ENCODE data around the gene NAV3.

The NAV3 gene

DNA sequence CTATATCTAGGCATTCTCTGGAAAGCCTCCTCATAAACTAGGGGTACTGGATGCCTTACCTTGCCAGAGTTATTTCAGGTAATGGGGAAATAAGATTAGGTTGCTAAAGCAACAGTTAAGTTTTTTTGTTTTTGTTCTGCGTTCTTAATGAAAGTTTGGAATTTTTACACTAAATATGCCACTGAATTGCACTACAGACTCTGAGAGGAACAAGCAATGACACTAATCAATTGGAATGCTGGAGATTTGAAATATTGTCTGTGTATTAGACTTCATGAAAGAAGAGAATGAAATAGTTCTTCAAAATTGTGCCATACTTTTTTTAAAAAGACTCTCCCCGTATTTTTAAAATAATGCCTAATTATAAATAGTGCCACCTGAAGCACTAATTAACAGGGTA, 287.8 kb downstream of the NAV3 start:
- Histone ChIP-seq H4K5ac (ENCODE audit: low read length) (no peak overlapping the region), H3K56ac (ENCODE audit: low read length) (no peak overlapping the region), H3K18ac (ENCODE audit: low read length) (no peak overlapping the region), H2BK15ac (replicated peaks; ENCODE audit: low read depth) (no peak overlapping the region), H2AK5ac (ENCODE audit: low read length) (no peak overlapping the region), H3K9ac (ENCODE audit: low read length) (no peak overlapping the region), H3K79me2 (ENCODE audit: control insufficient read depth, insufficient read depth, low read length) (no peaks in the 10 kb centered on the region), H3K4ac (ENCODE audit: low read depth, low read length) (no peak overlapping the region), H3K27ac (ENCODE audit: low read depth, low read length) (no peak overlapping the region), H2BK120ac (ENCODE audit: low read depth, low read length) (no peak overlapping the region), H3K4me3 (ENCODE audit: low read length) (no peak overlapping the region), H3K4me2 (ENCODE audit: low read length) (no peak overlapping the region), H3K4me1 (ENCODE audit: control insufficient read depth, low read depth, low read length) (no peaks in the 10 kb centered on the region), H3K23ac (ENCODE audit: low read length) (no peak overlapping the region), H4K8ac (ENCODE audit: low read depth, low read length) (no peak overlapping the region), H3K79me1 (ENCODE audit: low read length) (no peaks in the 10 kb centered on the region), H3K36me3 (ENCODE audit: control insufficient read depth, insufficient read depth, low read length) (no peaks in the 10 kb centered on the region), H3K27me3 (ENCODE audit: insufficient read depth, low read length, poor library complexity) (no peaks in the 10 kb centered on the region), H2BK5ac (ENCODE audit: low read length) (no peak overlapping the region)
- WGBS (ENCODE audit: extremely low coverage, insufficient coverage, low lambda C conversion rate), result no CpG with 5 or more reads among the region's 2 CpGs
- DNase-seq, result no peak

GRCh38 chr12:78119351-78119918, 288.7 kb downstream of the NAV3 start:
- H3K27ac ChIP-seq (ENCODE audit: low read depth, low read length), result no peak overlapping the region
- H3K23ac ChIP-seq (ENCODE audit: low read length), result no peak overlapping the region
- H3K4me3 ChIP-seq (ENCODE audit: low read length), result no peak overlapping the region
- no peak overlapping the region for H4K8ac ChIP-seq (ENCODE audit: low read depth, low read length)
- WGBS (ENCODE audit: extremely low coverage, insufficient coverage, low lambda C conversion rate), result no CpG with 5 or more reads among the region's 12 CpGs
- H2BK120ac ChIP-seq (ENCODE audit: low read depth, low read length), result no peak overlapping the region
- no peaks in the 10 kb centered on the region for H3K79me2 ChIP-seq (ENCODE audit: control insufficient read depth, insufficient read depth, low read length)
- H3K4me1 ChIP-seq (ENCODE audit: control insufficient read depth, low read depth, low read length), result no peaks in the 10 kb centered on the region
- no peak overlapping the region for H3K4ac ChIP-seq (ENCODE audit: low read depth, low read length)
- no peak overlapping the region for H3K9ac ChIP-seq (ENCODE audit: low read length)
- H3K18ac ChIP-seq (ENCODE audit: low read length), result no peak overlapping the region
- no peak for DNase-seq
- no peak overlapping the region for H4K5ac ChIP-seq (ENCODE audit: low read length)
- H2BK15ac ChIP-seq (replicated peaks; ENCODE audit: low read depth), result no peak overlapping the region
- no peaks in the 10 kb centered on the region for H3K79me1 ChIP-seq (ENCODE audit: low read length)
- no peak overlapping the region for H2AK5ac ChIP-seq (ENCODE audit: low read length)
- H3K4me2 ChIP-seq (ENCODE audit: low read length), result no peak overlapping the region
- no peaks in the 10 kb centered on the region for H3K27me3 ChIP-seq (ENCODE audit: insufficient read depth, low read length, poor library complexity)
- H3K36me3 ChIP-seq (ENCODE audit: control insufficient read depth, insufficient read depth, low read length), result no peaks in the 10 kb centered on the region
- no peak overlapping the region for H3K56ac ChIP-seq (ENCODE audit: low read length)
- H2BK5ac ChIP-seq (ENCODE audit: low read length), result no peak overlapping the region

GRCh38 chr12:78120306-78120705, 289.6 kb downstream of the NAV3 start:
- Histone ChIP-seq H3K36me3 (ENCODE audit: control insufficient read depth, insufficient read depth, low read length) (no peaks in the 10 kb centered on the region), H3K56ac (ENCODE audit: low read length) (no peak overlapping the region), H3K79me2 (ENCODE audit: control insufficient read depth, insufficient read depth, low read length) (no peaks in the 10 kb centered on the region), H3K4me3 (ENCODE audit: low read length) (no peak overlapping the region), H3K27me3 (ENCODE audit: insufficient read depth, low read length, poor library complexity) (no peaks in the 10 kb centered on the region), H2BK15ac (replicated peaks; ENCODE audit: low read depth) (no peak overlapping the region), H2BK5ac (ENCODE audit: low read length) (no peak overlapping the region), H2BK120ac (ENCODE audit: low read depth, low read length) (no peak overlapping the region), H3K79me1 (ENCODE audit: low read length) (no peaks in the 10 kb centered on the region), H3K4me2 (ENCODE audit: low read length) (no peak overlapping the region), H3K4me1 (ENCODE audit: control insufficient read depth, low read depth, low read length) (no peaks in the 10 kb centered on the region), H3K4ac (ENCODE audit: low read depth, low read length) (no peak overlapping the region), H3K27ac (ENCODE audit: low read depth, low read length) (no peak overlapping the region), H3K9ac (ENCODE audit: low read length) (no peak overlapping the region), H3K18ac (ENCODE audit: low read length) (no peak overlapping the region), H2AK5ac (ENCODE audit: low read length) (no peak overlapping the region), H4K5ac (ENCODE audit: low read length) (no peak overlapping the region), H4K8ac (ENCODE audit: low read depth, low read length) (no peak overlapping the region), H3K23ac (ENCODE audit: low read length) (no peak overlapping the region)
- DNase-seq, result no peak

DNA sequence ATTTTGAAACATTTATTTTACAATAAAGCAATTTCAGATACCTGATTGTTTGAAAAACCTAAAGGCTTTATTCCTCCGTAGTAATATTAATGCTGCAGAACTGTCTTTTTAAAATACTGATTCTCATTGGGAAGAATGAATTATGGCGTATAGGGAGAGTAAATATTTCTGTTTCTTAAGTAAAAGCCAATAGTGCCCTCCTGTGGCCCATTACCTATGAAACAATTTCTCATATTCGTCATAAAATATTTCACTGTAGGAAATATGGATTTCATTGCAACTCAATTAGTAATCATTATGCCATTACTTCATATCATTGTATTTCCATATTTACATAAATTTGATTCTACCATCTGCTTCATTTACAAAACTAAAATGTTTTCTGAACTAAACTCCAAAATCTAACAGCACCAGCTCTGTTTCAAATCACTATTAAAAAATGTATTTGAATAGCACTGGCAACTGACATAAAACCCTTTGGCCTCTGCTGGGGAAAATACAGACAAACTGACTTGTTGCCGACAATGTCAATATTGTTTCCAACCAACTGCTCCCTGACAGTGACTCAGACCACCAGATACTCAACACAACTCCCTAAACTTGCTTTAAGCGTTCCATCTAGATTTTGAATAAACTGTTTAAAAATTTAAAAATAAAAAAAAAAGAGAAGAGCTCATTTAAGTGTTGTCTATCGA, 290.3 kb downstream of the NAV3 start:
- H3K56ac ChIP-seq (ENCODE audit: low read length), result no peak overlapping the region
- no peaks in the 10 kb centered on the region for H3K36me3 ChIP-seq (ENCODE audit: control insufficient read depth, insufficient read depth, low read length)
- H3K27ac ChIP-seq (ENCODE audit: low read depth, low read length), result no peak overlapping the region
- H4K8ac ChIP-seq (ENCODE audit: low read depth, low read length), result no peak overlapping the region
- DNase-seq, result no peak
- H3K4me2 ChIP-seq (ENCODE audit: low read length), result no peak overlapping the region
- no peak overlapping the region for H2BK15ac ChIP-seq (replicated peaks; ENCODE audit: low read depth)
- H3K79me1 ChIP-seq (ENCODE audit: low read length), result no peaks in the 10 kb centered on the region
- H2AK5ac ChIP-seq (ENCODE audit: low read length), result no peak overlapping the region
- no peak overlapping the region for H2BK5ac ChIP-seq (ENCODE audit: low read length)
- H3K27me3 ChIP-seq (ENCODE audit: insufficient read depth, low read length, poor library complexity), result no peaks in the 10 kb centered on the region
- no peak overlapping the region for H3K18ac ChIP-seq (ENCODE audit: low read length)
- no peak overlapping the region for H3K4me3 ChIP-seq (ENCODE audit: low read length)
- H3K79me2 ChIP-seq (ENCODE audit: control insufficient read depth, insufficient read depth, low read length), result no peaks in the 10 kb centered on the region
- no peak overlapping the region for H3K4ac ChIP-seq (ENCODE audit: low read depth, low read length)
- H4K5ac ChIP-seq (ENCODE audit: low read length), result no peak overlapping the region
- H3K4me1 ChIP-seq (ENCODE audit: control insufficient read depth, low read depth, low read length), result no peaks in the 10 kb centered on the region
- no peak overlapping the region for H3K23ac ChIP-seq (ENCODE audit: low read length)
- WGBS (ENCODE audit: extremely low coverage, insufficient coverage, low lambda C conversion rate), result no CpG with 5 or more reads among the region's 6 CpGs
- H3K9ac ChIP-seq (ENCODE audit: low read length), result no peak overlapping the region
- no peak overlapping the region for H2BK120ac ChIP-seq (ENCODE audit: low read depth, low read length)

DNA sequence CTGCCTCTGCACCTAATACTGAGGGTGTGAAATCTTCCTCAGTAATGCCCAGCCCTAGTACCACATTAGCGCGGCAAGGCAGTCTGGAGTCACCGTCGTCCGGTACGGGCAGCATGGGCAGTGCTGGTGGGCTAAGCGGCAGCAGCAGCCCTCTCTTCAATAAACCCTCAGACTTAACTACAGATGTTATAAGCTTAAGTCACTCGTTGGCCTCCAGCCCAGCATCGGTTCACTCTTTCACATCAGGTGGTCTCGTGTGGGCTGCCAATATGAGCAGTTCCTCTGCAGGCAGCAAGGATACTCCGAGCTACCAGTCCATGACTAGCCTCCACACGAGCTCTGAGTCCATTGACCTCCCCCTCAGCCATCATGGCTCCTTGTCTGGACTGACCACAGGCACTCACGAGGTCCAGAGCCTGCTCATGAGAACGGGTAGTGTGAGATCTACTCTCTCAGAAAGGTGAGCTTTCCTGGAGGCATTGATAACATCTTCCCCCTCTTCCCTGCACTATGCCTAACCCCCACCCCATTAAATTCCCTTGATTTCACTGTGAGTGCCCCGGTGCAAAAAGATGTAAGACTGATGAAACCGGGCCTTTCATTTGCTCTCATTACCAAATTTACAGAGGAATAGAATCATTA, 291.4 kb downstream of the NAV3 start:
- no peak overlapping the region for H4K5ac ChIP-seq (ENCODE audit: low read length)
- H3K4me2 ChIP-seq (ENCODE audit: low read length), result no peak overlapping the region
- H2BK120ac ChIP-seq (ENCODE audit: low read depth, low read length), result no peak overlapping the region
- H3K27ac ChIP-seq (ENCODE audit: low read depth, low read length), result no peak overlapping the region
- no peaks in the 10 kb centered on the region for H3K36me3 ChIP-seq (ENCODE audit: control insufficient read depth, insufficient read depth, low read length)
- H2BK15ac ChIP-seq (replicated peaks; ENCODE audit: low read depth), result no peak overlapping the region
- H3K79me2 ChIP-seq (ENCODE audit: control insufficient read depth, insufficient read depth, low read length), result no peaks in the 10 kb centered on the region
- no peak overlapping the region for H3K4ac ChIP-seq (ENCODE audit: low read depth, low read length)
- H2AK5ac ChIP-seq (ENCODE audit: low read length), result no peak overlapping the region
- no peaks in the 10 kb centered on the region for H3K79me1 ChIP-seq (ENCODE audit: low read length)
- no peak overlapping the region for H4K8ac ChIP-seq (ENCODE audit: low read depth, low read length)
- no peak for DNase-seq
- H3K4me3 ChIP-seq (ENCODE audit: low read length), result no peak overlapping the region
- no CpG with 5 or more reads among the region's 16 CpGs for WGBS (ENCODE audit: extremely low coverage, insufficient coverage, low lambda C conversion rate)
- H3K27me3 ChIP-seq (ENCODE audit: insufficient read depth, low read length, poor library complexity), result no peaks in the 10 kb centered on the region
- H3K56ac ChIP-seq (ENCODE audit: low read length), result no peak overlapping the region
- H3K23ac ChIP-seq (ENCODE audit: low read length), result no peak overlapping the region
- no peak overlapping the region for H2BK5ac ChIP-seq (ENCODE audit: low read length)
- H3K18ac ChIP-seq (ENCODE audit: low read length), result no peak overlapping the region
- H3K4me1 ChIP-seq (ENCODE audit: control insufficient read depth, low read depth, low read length), result no peaks in the 10 kb centered on the region
- H3K9ac ChIP-seq (ENCODE audit: low read length), result no peak overlapping the region

All from mesendoderm (in vitro differentiated cells).